OCI-LY3 (cell line): ENCODE data around the gene SIT1.

Source experiments
- H2AFZ ChIP-seq: fragments of 200-600, 300-600 bp; shearing (Covaris generic); 2 replicates; pipeline ENCODE4 v1.6.0; 2014; ENCODE audit warnings: antibody characterized with exemption, low read depth, low read length
- H3K27ac ChIP-seq: fragments of 200-600, 300-600 bp; sonication (generic); 2 replicates; pipeline ENCODE4 v1.5.1; 2014; ENCODE audit warnings: mild to moderate bottlenecking, low read length, moderate library complexity, mixed read lengths
- H3K27me3 ChIP-seq: fragments of 200-600, 300-600 bp; sonication (generic); 2 replicates; pipeline ENCODE4 v1.6.1; 2014; ENCODE audit warnings: low read depth, low read length, mixed read lengths
- H3K36me3 ChIP-seq: fragments of 200-600, 300-600 bp; sonication (generic); replicated peaks from 2 replicates; pipeline ENCODE3; 2014; ENCODE audit warnings: low read depth, low read length, mixed read lengths
- H3K4me1 ChIP-seq: fragments of 300-600, 200-600 bp; sonication (generic); 2 replicates; pipeline ENCODE4 v1.6.1; 2014; ENCODE audit warnings: low read length, mixed read lengths
- H3K4me2 ChIP-seq: fragments of 200-600, 300-600 bp; sonication (generic); 2 replicates; pipeline ENCODE4 v1.6.1; 2014; ENCODE audit warnings: low read length, mixed read lengths
- H3K4me3 ChIP-seq: fragments of 300-600, 200-600 bp; sonication (generic); 2 replicates; pipeline ENCODE4 v1.5.1; 2014; ENCODE audit warnings: antibody characterized with exemption, mild to moderate bottlenecking, low read length, moderate library complexity
- H3K79me2 ChIP-seq: fragments of 300-600, 200-600 bp; shearing (Covaris generic); 2 replicates; pipeline ENCODE4 v1.6.1; 2014; ENCODE audit warnings: mild to moderate bottlenecking, low read length, mixed read lengths
- H3K9ac ChIP-seq: fragments of 300-600, 200-600 bp; shearing (Covaris generic); 2 replicates; pipeline ENCODE4 v1.6.0; 2014; ENCODE audit warnings: mild to moderate bottlenecking, low read length, moderate library complexity
- H3K9me3 ChIP-seq: fragments of 200-600, 300-600 bp; shearing (Covaris generic); 2 replicates; pipeline ENCODE4 v1.6.1; 2014; ENCODE audit warnings: low read length, mixed read lengths; ENCODE audit not compliant: insufficient read depth
- H4K20me1 ChIP-seq: fragments of 200-600, 300-600 bp; sonication (generic); 2 replicates; pipeline ENCODE4 v1.6.1; 2016; ENCODE audit warnings: low read length, mixed read lengths; ENCODE audit not compliant: insufficient read depth
- CTCF ChIP-seq: fragments of 200-600, 300-600 bp; sonication (generic); IDR thresholded peaks from 2 replicates; pipeline ENCODE4 v1.5.1; 2014; ENCODE audit warnings: antibody characterized with exemption, low read length, low read depth
- EZH2phosphoT487 ChIP-seq: fragments of 200-600 bp; shearing (Covaris generic); IDR thresholded peaks from 2 replicates; pipeline ENCODE4 v1.6.1; 2018; ENCODE audit warnings: antibody characterized with exemption, mixed run types, low read depth

The SIT1 gene

GRCh38 chr9:35690614-35691333, 40.0 kb upstream of the SIT1 start:
- H3K36me3 ChIP-seq: peaks cover 2% of the 10 kb centered on the region
- H3K4me1 ChIP-seq: peaks cover 8% of the 10 kb centered on the region; the same call in 1 of the 2 replicates
- H3K27me3 ChIP-seq: no peaks in the 10 kb centered on the region
- peak overlapping the region; percentile 68 for H3K4me2 ChIP-seq
- no peaks in the 10 kb centered on the region for H3K79me2 ChIP-seq
- H3K9ac ChIP-seq: peak overlapping the region; percentile 82
- no peak overlapping the region for H3K27ac ChIP-seq
- peak overlapping the region; percentile 83 for H3K4me3 ChIP-seq
- no peak for TF ChIP-seq CTCF
- no peak for TF ChIP-seq EZH2phosphoT487
- no peaks in the 10 kb centered on the region for H3K9me3 ChIP-seq
- H2AFZ ChIP-seq: peak overlapping the region; percentile 82
- H4K20me1 ChIP-seq: no peaks in the 10 kb centered on the region

- H2AFZ ChIP-seq: peak overlapping the region; percentile 22; the same call in 1 of the 2 replicates
- H3K27ac ChIP-seq: no peak overlapping the region
- H3K9ac ChIP-seq: peak overlapping the region; percentile 82
Observed at GRCh38 chr9:35690294-35690613, 39.5 kb upstream of the SIT1 start.

GRCh38 chr9:35689542-35690293, 39.0 kb upstream of the SIT1 start, which contains the start of gene TPM2:
Gene TPM2, minus strand, starts transcription at chr9:35689925. Its CDS starts 108 bp downstream, at chr9:35689817.
- no peaks in the 10 kb centered on the region for H4K20me1 ChIP-seq
- H3K36me3 ChIP-seq: no peaks in the 10 kb centered on the region
- H3K27ac ChIP-seq: no peak within 1 kb of the TSS
- peak within 1 kb of the TSS; percentile 82 for H3K9ac ChIP-seq
- peak within 1 kb of the TSS; percentile 83 for H3K4me3 ChIP-seq
- no peaks in the 10 kb centered on the region for H3K79me2 ChIP-seq
- TF ChIP-seq CTCF (no peak), EZH2phosphoT487 (no peak)
- H3K9me3 ChIP-seq: no peaks in the 10 kb centered on the region
- H3K4me2 ChIP-seq: peak within 1 kb of the TSS; percentile 68
- no peaks in the 10 kb centered on the region for H3K27me3 ChIP-seq
- H2AFZ ChIP-seq: peak within 1 kb of the TSS; percentile 82
- peaks cover 8% of the 10 kb centered on the region; the same call in 1 of the 2 replicates for H3K4me1 ChIP-seq

More at GRCh38 chr9:35690294-35690613, 39.5 kb upstream of the SIT1 start:
- peak overlapping the region; percentile 83 for H3K4me3 ChIP-seq
- no peaks in the 10 kb centered on the region for H3K9me3 ChIP-seq
- H4K20me1 ChIP-seq: no peaks in the 10 kb centered on the region
- H3K36me3 ChIP-seq: no peaks in the 10 kb centered on the region
- H3K4me2 ChIP-seq: peak overlapping the region; percentile 68
- H3K79me2 ChIP-seq: no peaks in the 10 kb centered on the region
- no peaks in the 10 kb centered on the region for H3K27me3 ChIP-seq
- TF ChIP-seq CTCF (no peak), EZH2phosphoT487 (no peak)
- peaks cover 8% of the 10 kb centered on the region; the same call in 1 of the 2 replicates for H3K4me1 ChIP-seq
